Measurements from ENCODE around the gene NCBP3.

NCBP3 gene

DNA sequence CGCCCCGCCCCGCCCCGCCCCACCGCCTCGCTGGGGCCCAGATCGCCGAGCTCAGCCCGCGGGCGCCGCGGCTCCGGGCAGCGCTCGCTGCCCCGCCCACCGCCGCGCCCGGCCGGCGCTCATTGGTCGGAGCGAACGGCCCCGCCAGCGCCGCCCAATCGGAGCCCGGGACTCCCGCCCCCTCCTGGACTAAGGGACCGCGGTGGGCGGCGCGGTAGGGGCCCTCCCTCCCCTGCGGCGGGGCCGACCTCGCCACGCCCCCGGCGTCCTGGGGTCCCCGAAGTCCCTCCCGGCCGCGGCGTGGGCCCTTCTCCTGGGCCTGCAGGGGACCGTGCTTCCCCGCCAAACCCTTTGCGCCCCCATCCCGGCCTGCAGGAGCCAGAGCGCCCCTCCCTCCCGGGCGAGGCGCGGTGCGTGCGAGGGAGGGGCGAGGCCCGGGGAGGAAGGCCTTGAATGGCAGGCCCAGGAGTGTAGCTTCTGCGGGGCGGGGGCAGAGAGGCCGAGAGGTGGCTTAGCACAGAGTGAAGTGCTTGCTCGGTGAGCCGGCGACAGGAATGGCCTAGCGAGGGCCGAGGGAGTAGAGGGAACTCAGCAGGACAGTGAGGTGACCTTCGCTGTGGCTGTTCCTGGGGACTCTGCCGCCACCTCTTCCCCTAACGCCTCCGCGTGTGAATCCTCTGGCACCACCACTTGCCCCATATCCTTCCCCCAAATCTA is 47.1 kb upstream of the NCBP3 start, which contains the start of gene CAMKK1:
TSS of gene CAMKK1 (minus strand) at position 51 of the 717 bp plus-strand sequence. CDS start 7,366 bp downstream, outside the sequence.
- Mint-ChIP-seq H3K36me3 (ENCODE audit: low read depth) (no peaks in the 10 kb centered on the region), H3K27me3 (ENCODE audit: low read depth) (peaks cover 7% of the 10 kb centered on the region), H3K4me1 (peaks cover 59% of the 10 kb centered on the region), H3K27ac (peak within 1 kb of the TSS; percentile 45 to 87 (median 75)), H3K9me3 (no peaks in the 10 kb centered on the region), H3K4me3 (peak within 1 kb of the TSS; percentile 82 to 87 (median 83))
- TF ChIP-seq, protein P1, sequence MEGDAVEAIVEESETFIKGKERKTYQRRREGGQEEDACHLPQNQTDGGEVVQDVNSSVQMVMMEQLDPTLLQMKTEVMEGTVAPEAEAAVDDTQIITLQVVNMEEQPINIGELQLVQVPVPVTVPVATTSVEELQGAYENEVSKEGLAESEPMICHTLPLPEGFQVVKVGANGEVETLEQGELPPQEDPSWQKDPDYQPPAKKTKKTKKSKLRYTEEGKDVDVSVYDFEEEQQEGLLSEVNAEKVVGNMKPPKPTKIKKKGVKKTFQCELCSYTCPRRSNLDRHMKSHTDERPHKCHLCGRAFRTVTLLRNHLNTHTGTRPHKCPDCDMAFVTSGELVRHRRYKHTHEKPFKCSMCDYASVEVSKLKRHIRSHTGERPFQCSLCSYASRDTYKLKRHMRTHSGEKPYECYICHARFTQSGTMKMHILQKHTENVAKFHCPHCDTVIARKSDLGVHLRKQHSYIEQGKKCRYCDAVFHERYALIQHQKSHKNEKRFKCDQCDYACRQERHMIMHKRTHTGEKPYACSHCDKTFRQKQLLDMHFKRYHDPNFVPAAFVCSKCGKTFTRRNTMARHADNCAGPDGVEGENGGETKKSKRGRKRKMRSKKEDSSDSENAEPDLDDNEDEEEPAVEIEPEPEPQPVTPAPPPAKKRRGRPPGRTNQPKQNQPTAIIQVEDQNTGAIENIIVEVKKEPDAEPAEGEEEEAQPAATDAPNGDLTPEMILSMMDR (IDR thresholded peaks at IDR 0.05; ENCODE audit: unreplicated experiment in 3 of 3), result no peak

DNA sequence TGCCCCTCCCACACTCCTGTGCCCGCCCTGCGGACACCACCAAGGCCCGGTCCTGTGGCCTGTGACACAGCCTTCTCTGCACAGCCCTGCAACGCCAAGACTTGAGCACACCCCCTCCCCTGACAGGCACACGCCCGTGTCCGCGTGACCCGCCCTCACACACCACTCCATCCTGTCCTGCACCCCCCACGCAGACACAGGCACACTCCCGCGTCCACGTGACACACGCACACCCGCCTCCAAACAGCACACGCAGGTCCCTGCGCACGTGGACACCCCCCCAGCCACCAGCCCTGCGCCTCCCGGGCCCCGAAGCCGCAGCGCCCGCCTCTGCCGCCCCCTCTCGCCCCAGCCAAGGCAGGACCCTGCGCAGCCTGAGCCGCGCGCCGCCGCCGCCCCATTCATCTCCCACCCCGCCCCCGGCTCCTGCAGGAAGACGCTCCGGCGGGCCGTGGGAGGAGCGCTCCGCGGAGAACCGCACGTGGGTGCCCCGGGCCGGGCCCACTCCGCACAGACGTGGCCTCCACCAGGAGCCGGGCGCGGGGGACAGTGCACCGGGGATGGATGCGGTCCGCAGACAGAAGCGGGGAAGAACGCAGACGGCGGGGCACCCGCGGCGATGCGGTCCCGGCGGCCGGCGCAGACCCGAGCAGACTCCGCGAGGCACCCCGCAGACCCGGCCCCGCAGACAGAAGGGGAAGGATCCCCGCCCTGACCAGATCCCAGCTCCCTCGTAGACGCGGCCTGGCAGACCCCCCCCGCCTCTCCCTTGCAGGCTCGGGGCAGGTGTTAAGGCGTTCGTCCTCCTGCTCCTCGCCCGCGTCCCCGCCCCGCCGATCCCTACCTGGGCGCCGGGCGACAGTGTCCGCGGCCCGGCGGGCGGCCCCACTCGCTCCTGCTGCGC is 46.3 kb upstream of the NCBP3 start:
- TF ChIP-seq, protein P1 (IDR thresholded peaks at IDR 0.05; ENCODE audit: unreplicated experiment in 3 of 3), result no peak
- no peaks in the 10 kb centered on the region for H3K36me3 Mint-ChIP-seq (ENCODE audit: low read depth)
- peaks cover 65% of the 10 kb centered on the region for H3K4me1 Mint-ChIP-seq
- peak overlapping the region; percentile 74 to 82 (median 75) for H3K4me3 Mint-ChIP-seq
- H3K27ac Mint-ChIP-seq, result peak overlapping the region in 1 of 3 experiments; percentile 2
- peaks cover 7% of the 10 kb centered on the region for H3K27me3 Mint-ChIP-seq (ENCODE audit: low read depth)
- H3K9me3 Mint-ChIP-seq, result no peaks in the 10 kb centered on the region

DNA sequence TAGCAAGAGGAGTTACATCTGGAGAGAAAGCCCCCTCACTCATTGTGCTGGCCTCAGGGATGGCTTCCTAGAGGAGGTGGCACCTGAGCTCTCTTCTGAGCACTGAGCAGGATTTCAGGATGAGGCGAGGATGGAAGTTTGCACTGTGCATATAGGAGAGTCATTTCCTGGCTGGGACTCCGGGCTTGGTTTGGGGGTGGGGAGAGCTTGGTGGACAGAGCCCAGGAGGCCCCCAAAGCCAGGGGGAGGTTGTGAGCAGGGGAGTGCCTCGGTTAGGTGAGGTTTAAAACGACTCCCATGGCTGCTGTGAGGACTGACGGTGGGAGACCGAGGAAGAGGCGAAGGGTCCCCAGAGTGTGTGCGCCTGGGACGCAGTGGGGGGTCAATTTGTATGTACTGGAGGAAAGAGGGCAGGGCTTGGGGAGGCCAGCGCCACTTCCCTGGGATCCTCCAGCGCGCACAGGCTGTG is 45.6 kb upstream of the NCBP3 start:
- Mint-ChIP-seq H3K27ac (peak overlapping the region; percentile 1 to 37 (median 2)), H3K4me1 (peaks cover 64% of the 10 kb centered on the region), H3K36me3 (ENCODE audit: low read depth) (no peaks in the 10 kb centered on the region), H3K27me3 (ENCODE audit: low read depth) (peaks cover 7% of the 10 kb centered on the region), H3K9me3 (no peaks in the 10 kb centered on the region), H3K4me3 (peak overlapping the region; percentile 74 to 82 (median 75))
- TF ChIP-seq, protein P1 (IDR thresholded peaks at IDR 0.05; ENCODE audit: unreplicated experiment in 3 of 3), result no peak

DNA sequence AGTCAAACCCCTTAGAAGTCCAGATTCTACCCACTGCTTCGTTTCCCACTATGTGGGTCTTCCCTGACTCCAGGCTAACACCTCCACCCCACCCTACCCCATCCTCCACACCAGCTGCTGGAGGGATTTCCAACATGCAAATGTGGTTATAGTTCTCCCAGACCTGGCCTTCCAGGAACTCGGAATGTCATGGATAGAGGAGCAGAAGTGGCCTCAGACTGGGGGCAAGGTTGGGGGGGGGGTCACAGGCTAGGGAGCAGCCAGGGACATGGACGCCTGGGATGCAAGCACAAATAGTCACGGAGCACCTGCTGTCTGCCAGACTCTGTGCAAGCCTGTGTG is 44.8 kb upstream of the NCBP3 start:
- Mint-ChIP-seq H3K4me1 (peaks cover 57% of the 10 kb centered on the region), H3K36me3 (ENCODE audit: low read depth) (no peaks in the 10 kb centered on the region), H3K4me3 (peak overlapping the region; percentile 74 to 82 (median 75)), H3K27ac (peak overlapping the region; percentile 19 to 47 (median 37)), H3K9me3 (no peaks in the 10 kb centered on the region), H3K27me3 (ENCODE audit: low read depth) (peaks cover 7% of the 10 kb centered on the region)
- TF ChIP-seq, protein P1 (IDR thresholded peaks at IDR 0.05; ENCODE audit: unreplicated experiment in 3 of 3), result no peak

DNA sequence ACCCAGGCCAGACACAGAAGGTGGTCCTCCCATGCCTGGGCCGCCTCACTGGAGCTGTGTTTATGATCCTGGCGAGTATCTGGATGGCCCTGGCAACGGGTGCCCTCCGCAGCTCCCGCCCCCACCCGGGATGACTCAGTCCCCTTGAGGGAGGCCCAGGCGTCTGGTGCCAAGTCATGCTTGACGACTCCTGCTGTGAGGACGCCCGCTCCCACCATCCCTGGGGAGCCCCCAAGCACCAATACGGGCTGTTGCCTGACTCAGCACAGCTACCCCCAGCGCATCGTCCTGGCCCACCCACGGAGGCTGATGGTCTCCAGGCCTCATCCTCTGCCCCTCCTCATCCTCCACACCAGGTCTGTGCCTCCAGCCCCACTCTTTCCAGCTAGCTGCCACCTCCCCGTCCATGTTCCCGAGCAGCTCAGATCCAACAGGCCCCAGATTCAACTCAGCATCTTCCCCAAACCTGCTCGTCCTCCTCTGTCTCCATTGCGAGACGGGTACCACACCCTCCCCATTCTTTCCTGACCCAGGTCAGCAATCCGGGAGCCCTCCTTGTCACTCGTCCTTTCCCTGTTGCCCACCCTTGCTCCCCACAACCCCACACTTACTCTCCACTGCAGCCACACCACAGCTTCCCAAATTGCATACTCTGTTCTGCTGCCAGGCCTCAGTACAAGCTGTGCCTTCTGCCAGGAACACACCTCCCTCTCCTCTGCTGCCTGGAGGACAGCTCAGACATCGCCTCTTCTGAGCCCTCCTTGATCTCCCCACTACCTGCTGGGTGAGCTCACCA is 44.2 kb upstream of the NCBP3 start:
- TF ChIP-seq, protein P1 (IDR thresholded peaks at IDR 0.05; ENCODE audit: unreplicated experiment in 3 of 3), result no peak
- no peaks in the 10 kb centered on the region for H3K9me3 Mint-ChIP-seq
- H3K27me3 Mint-ChIP-seq (ENCODE audit: low read depth), result peaks cover 7% of the 10 kb centered on the region
- H3K36me3 Mint-ChIP-seq (ENCODE audit: low read depth), result no peaks in the 10 kb centered on the region
- H3K4me1 Mint-ChIP-seq, result peaks cover 57% of the 10 kb centered on the region
- peak overlapping the region; percentile 19 to 47 (median 41) for H3K27ac Mint-ChIP-seq
- peak overlapping the region; percentile 74 to 82 (median 75) for H3K4me3 Mint-ChIP-seq
